ENCODE measurements around the gene ATP9A.
"Not testable (repeated sequence)": the region's sequence is repeated elsewhere in the genome, so short reads cannot be mapped to it uniquely, and the experiment has no call there.

ATP9A gene

GRCh38 chr20:51731731-51732095 lies 36.5 kb downstream of the ATP9A start:
- no peak for DNase-seq (ENCODE audit: low spot score)

GRCh38 chr20:51729771-51730170 lies 38.4 kb downstream of the ATP9A start:
- DNase-seq (ENCODE audit: low spot score), result no peak

- no peak for DNase-seq (ENCODE audit: low spot score)
Measured at GRCh38 chr20:51728737-51729136, 39.5 kb downstream of the ATP9A start.

GRCh38 chr20:51727872-51728271 lies 40.3 kb downstream of the ATP9A start:
- DNase-seq (ENCODE audit: low spot score), result no peak

GRCh38 chr20:51725584-51726176 lies 42.5 kb downstream of the ATP9A start:
- DNase-seq (ENCODE audit: low spot score), result no peak

GRCh38 chr20:51723026-51723425 lies 45.2 kb downstream of the ATP9A start:
- DNase-seq (ENCODE audit: low spot score), result not testable (repeated sequence)

- not testable (repeated sequence) for DNase-seq (ENCODE audit: low spot score)
Measured at GRCh38 chr20:51722246-51722645, 45.9 kb downstream of the ATP9A start.

- DNase-seq (ENCODE audit: low spot score), result no peak
Measured at GRCh38 chr20:51720854-51721253, 47.3 kb downstream of the ATP9A start.

- DNase-seq (ENCODE audit: low spot score), result no peak
Measured at GRCh38 chr20:51720384-51720783, 47.8 kb downstream of the ATP9A start.

- no peak for DNase-seq (ENCODE audit: low spot score)
Measured at GRCh38 chr20:51715856-51716185, 52.4 kb downstream of the ATP9A start.

- DNase-seq (ENCODE audit: low spot score), result no peak
Measured at GRCh38 chr20:51715163-51715855, 52.9 kb downstream of the ATP9A start.

GRCh38 chr20:51713213-51713598 lies 55.0 kb downstream of the ATP9A start:
- no peak for DNase-seq (ENCODE audit: low spot score)

- DNase-seq (ENCODE audit: low spot score), result no peak
Measured at GRCh38 chr20:51712501-51713212, 55.5 kb downstream of the ATP9A start.

- no peak for DNase-seq (ENCODE audit: low spot score)
Measured at GRCh38 chr20:51711426-51711825, 56.8 kb downstream of the ATP9A start.

- no peak for DNase-seq (ENCODE audit: low spot score)
Measured at GRCh38 chr20:51710361-51710894, 57.8 kb downstream of the ATP9A start.

GRCh38 chr20:51705400-51705799 lies 62.8 kb downstream of the ATP9A start:
- DNase-seq (ENCODE audit: low spot score), result no peak

GRCh38 chr20:51703400-51704287 lies 64.5 kb downstream of the ATP9A start:
- no peak for DNase-seq (ENCODE audit: low spot score)

- DNase-seq (ENCODE audit: low spot score), result no peak
Measured at GRCh38 chr20:51702556-51702955, 65.6 kb downstream of the ATP9A start.

GRCh38 chr20:51700809-51701285 lies 67.3 kb downstream of the ATP9A start:
- peak; percentile 55 for DNase-seq (ENCODE audit: low spot score)

- DNase-seq (ENCODE audit: low spot score), result no peak
Measured at GRCh38 chr20:51698252-51698651, 69.9 kb downstream of the ATP9A start.

- no peak for DNase-seq (ENCODE audit: low spot score)
Measured at GRCh38 chr20:51697096-51697826, 70.9 kb downstream of the ATP9A start.

Data from SK-N-DZ (cell line).